GF-D8 (cell line): ENCODE results near the gene OR2T8.

Experiments
- DNase-seq: peaks from one replicate; lab custom pipeline; 2025; lab: John Stamatoyannopoulos, UW

The OR2T8 gene

GRCh38 chr1:247962911-247963588, 43.0 kb downstream of the OR2T8 start:
- no peak for DNase-seq

- DNase-seq, result no peak
Measured at GRCh38 chr1:247964933-247965332, 44.9 kb downstream of the OR2T8 start, which contains the start of gene OR2AK2. Gene OR2AK2, plus strand, starts transcription at chr1:247965233. Its CDS starts 144 bp downstream, at chr1:247965377.

GRCh38 chr1:247966532-247967204, 46.6 kb downstream of the OR2T8 start:
- no peak for DNase-seq
